CD14-positive monocyte (primary cell): ENCODE data around the gene TTC3. TPM values are rescaled to one million over a fixed set of nuclear protein-coding genes. Genes with fewer than 3 reads are reported as not detected.
A peak's percentile ranks its signal among the peaks of the same experiment; 100 is the strongest.

ENCODE experiments used
- DNase-seq, 3 donors: peaks; one replicate each; pipeline ENCODE4 v3.0.0-alpha.2; 2011 to 2022
- H2AFZ ChIP-seq: 2 replicates; pipeline ENCODE4 v1.6.0; 2012; ENCODE audit warnings: mild to moderate bottlenecking, low read depth, low read length, inconsistent platforms; ENCODE audit not compliant: insufficient read depth, poor library complexity, severe bottlenecking
- H3K27ac ChIP-seq, 2 donors: 1 replicate in 1 of 2; 2 replicates in 1 of 2; pipeline ENCODE4 v1.5.1; 2012 to 2013; ENCODE audit warnings: low read length in 2 of 2, control low read depth in 1 of 2, inconsistent platforms in 1 of 2, low read depth in 1 of 2, mild to moderate bottlenecking in 1 of 2
- H3K27me3 ChIP-seq, 2 donors: one replicate each; pipeline versions ENCODE4 v1.6.0 to v1.6.1; 2011 to 2013; ENCODE audit warnings: low read length in 2 of 2; ENCODE audit not compliant: control insufficient read depth in 2 of 2, insufficient read depth in 2 of 2
- H3K36me3 ChIP-seq, 2 donors: replicated peaks in 1 of 2; 1 replicate in 1 of 2; 2 replicates in 1 of 2; pipeline versions ENCODE4 v1.5.1 to v1.6.1; 2012 to 2013; ENCODE audit warnings: low read length in 2 of 2, control low read depth in 1 of 2, inconsistent platforms in 1 of 2, mild to moderate bottlenecking in 1 of 2; ENCODE audit not compliant: insufficient read depth in 2 of 2, control insufficient read depth in 1 of 2
- H3K4me1 ChIP-seq, 2 donors: 1 replicate in 1 of 2; 2 replicates in 1 of 2; pipeline versions ENCODE4 v1.5.1 to v1.6.1; 2012 to 2013; ENCODE audit warnings: low read length in 2 of 2, control low read depth in 1 of 2, inconsistent platforms in 1 of 2, mild to moderate bottlenecking in 1 of 2, moderate library complexity in 1 of 2; ENCODE audit not compliant: insufficient read depth in 2 of 2, control insufficient read depth in 1 of 2
- H3K4me2 ChIP-seq: replicated peaks from 2 replicates; pipeline ENCODE3; 2012; ENCODE audit warnings: low read length, moderate library complexity, mild to moderate bottlenecking; ENCODE audit not compliant: poor library complexity, severe bottlenecking; ENCODE audit errors: extremely low read depth
- H3K4me3 ChIP-seq, 3 experiments: fragments of 200-600 bp in 1 of 3; sonication (generic) in 1 of 3; replicated peaks in 1 of 3; 1 replicate in 2 of 3; 2 replicates in 1 of 3; pipeline ENCODE4 v1.5.1; 2011 to 2013; ENCODE audit warnings: low read length in 3 of 3, mild to moderate bottlenecking in 3 of 3, control low read depth in 2 of 3, low read depth in 2 of 3, inconsistent platforms in 1 of 3, moderate library complexity in 1 of 3
- H3K79me2 ChIP-seq: 2 replicates; pipeline ENCODE4 v1.6.0; 2012; ENCODE audit warnings: mild to moderate bottlenecking, control low read depth, inconsistent platforms, low read length, moderate library complexity; ENCODE audit not compliant: insufficient read depth
- H3K9ac ChIP-seq: 2 replicates; pipeline ENCODE4 v1.6.0; 2017; ENCODE audit warnings: low read length, mild to moderate bottlenecking; ENCODE audit not compliant: insufficient read depth, poor library complexity, severe bottlenecking
- H3K9me3 ChIP-seq, 2 donors: replicated peaks in 1 of 2; 1 replicate in 1 of 2; 2 replicates in 1 of 2; pipeline versions ENCODE4 v1.5.1 to v1.6.1; 2012 to 2013; ENCODE audit warnings: low read length in 2 of 2, control low read depth in 1 of 2; ENCODE audit not compliant: control insufficient read depth in 1 of 2, insufficient read depth in 1 of 2
- H4K20me1 ChIP-seq: 2 replicates; pipeline ENCODE4 v1.6.0; 2012; ENCODE audit warnings: mild to moderate bottlenecking, low read length, control low read depth, moderate library complexity; ENCODE audit not compliant: insufficient read depth
- H3K27ac Mint-ChIP-seq, 7 donors: one replicate each; pipeline ENCODE4 v1.8.0; 2020; ENCODE audit warnings: mild to moderate bottlenecking in 7 of 7, mixed read lengths in 7 of 7, moderate library complexity in 6 of 7, inconsistent platforms in 2 of 7
- H3K27me3 Mint-ChIP-seq, 3 donors: one replicate each; pipeline ENCODE4 v1.8.0; 2021 to 2022; ENCODE audit warnings: low read depth in 3 of 3, mild to moderate bottlenecking in 3 of 3, mixed read lengths in 3 of 3, moderate library complexity in 3 of 3, inconsistent platforms in 1 of 3
- H3K36me3 Mint-ChIP-seq, 2 donors: one replicate each; pipeline ENCODE4 v1.8.0; 2020; ENCODE audit warnings: mixed read lengths in 2 of 2, inconsistent platforms in 1 of 2, mild to moderate bottlenecking in 1 of 2
- H3K4me1 Mint-ChIP-seq: one replicate; pipeline ENCODE4 v1.8.0; 2020; ENCODE audit warnings: mild to moderate bottlenecking, mixed read lengths
- H3K4me3 Mint-ChIP-seq, 2 donors: one replicate each; pipeline ENCODE4 v1.8.0; 2020; ENCODE audit warnings: mild to moderate bottlenecking in 2 of 2, mixed read lengths in 2 of 2, moderate library complexity in 1 of 2
- H3K9me3 Mint-ChIP-seq, 7 donors: one replicate each; pipeline ENCODE4 v1.8.0; 2020 to 2022; ENCODE audit warnings: mixed read lengths in 7 of 7, mild to moderate bottlenecking in 6 of 7, moderate library complexity in 6 of 7, inconsistent platforms in 2 of 7
- CTCF ChIP-seq: fragments of 200-600 bp; IDR thresholded peaks from one replicate; pipeline ENCODE4 v1.8.0; 2022; ENCODE audit warnings: antibody characterized with exemption, mild to moderate bottlenecking
- WGBS: methylation state at CpG from one replicate; pipeline ENCODE4 v1.1.5; 2013; ENCODE audit warnings: missing lambda C conversion rate; ENCODE audit not compliant: insufficient coverage; 5-methylcytosine and 5-hydroxymethylcytosine counted together
- intact Hi-C, 2 donors: fragments of 100-400 bp; cut with micrococcal nuclease; formaldehyde crosslinking; loops; one replicate each; pipeline versions ENCODE4 v1.15.0 to v1.15.1; 2023
- polyA plus RNA-seq, 3 donors: library from polyadenylated mRNA; depleted of rRNA in 1 of 3; unstranded in 2 of 3; stranded (reverse) in 1 of 3; fragments of 300-500 nt in 2 of 3; fragments of >200 nt in 1 of 3; fragmentation: Illumina TruSeq in 2 of 3; gene quantifications; 1 replicate in 2 of 3; 2 replicates in 1 of 3; pipeline ENCODE4 v1.2.3, GENCODE V29; 2012 to 2021

The TTC3 gene
- polyA plus RNA-seq, 3 donors: 9.6 to 35.4 (median 17.9) TPM

- H3K79me2 ChIP-seq: no peaks in the 10 kb centered on the region
- WGBS: no CpG with 5 or more reads among the region's 4 CpGs
- intact Hi-C loops: no loop called here
- no peaks in the 10 kb centered on the region for H3K27me3 ChIP-seq
- Mint-ChIP-seq H3K9me3 (peaks cover 0 to 3% (median 0%) of the 10 kb centered on the region in 7 donors), H3K4me3 (no peak overlapping the region), H3K4me1 (no peaks in the 10 kb centered on the region), H3K36me3 (peaks cover 69 to 72% of the 10 kb centered on the region in 2 donors), H3K27ac (peak overlapping the region in 2 of 7 donors; percentile 21 to 68), H3K27me3 (no peaks in the 10 kb centered on the region)
- H3K36me3 ChIP-seq: peaks cover 20 to 59% of the 10 kb centered on the region in 2 donors
- DNase-seq: no peak
- H3K4me2 ChIP-seq: no peak overlapping the region
- H4K20me1 ChIP-seq: no peaks in the 10 kb centered on the region
- H3K4me3 ChIP-seq: no peak overlapping the region
- no peak overlapping the region for H3K9ac ChIP-seq
- H2AFZ ChIP-seq: no peak overlapping the region
- H3K27ac ChIP-seq: no peak overlapping the region
- H3K4me1 ChIP-seq: no peaks in the 10 kb centered on the region
- H3K9me3 ChIP-seq: no peaks in the 10 kb centered on the region
- no peak for TF ChIP-seq CTCF
Measured at GRCh38 chr21:37145635-37146111, 72.6 kb downstream of the TTC3 start.

GRCh38 chr21:37146320-37147235 lies 73.5 kb downstream of the TTC3 start:
- Mint-ChIP-seq H3K27me3 (no peaks in the 10 kb centered on the region), H3K27ac (peak overlapping the region in 1 of 7 donors; percentile 48), H3K36me3 (peaks cover 69 to 75% of the 10 kb centered on the region in 2 donors), H3K9me3 (peaks cover 0 to 3% (median 0%) of the 10 kb centered on the region in 7 donors), H3K4me3 (no peak overlapping the region), H3K4me1 (no peaks in the 10 kb centered on the region)
- Histone ChIP-seq H3K4me3 (no peak overlapping the region), H2AFZ (no peak overlapping the region), H3K36me3 (peaks cover 17 to 61% of the 10 kb centered on the region in 2 donors), H3K4me1 (no peaks in the 10 kb centered on the region), H3K4me2 (no peak overlapping the region), H3K9ac (no peak overlapping the region), H3K27ac (no peak overlapping the region), H3K9me3 (no peaks in the 10 kb centered on the region), H4K20me1 (no peaks in the 10 kb centered on the region), H3K79me2 (no peaks in the 10 kb centered on the region), H3K27me3 (no peaks in the 10 kb centered on the region)
- WGBS: 94% methylated on average over 2 of the region's 8 CpGs
- TF ChIP-seq CTCF: no peak
- intact Hi-C loops: no loop called here
- no peak for DNase-seq
